ENCODE data around the gene PAX8.

Gene PAX8

DNA sequence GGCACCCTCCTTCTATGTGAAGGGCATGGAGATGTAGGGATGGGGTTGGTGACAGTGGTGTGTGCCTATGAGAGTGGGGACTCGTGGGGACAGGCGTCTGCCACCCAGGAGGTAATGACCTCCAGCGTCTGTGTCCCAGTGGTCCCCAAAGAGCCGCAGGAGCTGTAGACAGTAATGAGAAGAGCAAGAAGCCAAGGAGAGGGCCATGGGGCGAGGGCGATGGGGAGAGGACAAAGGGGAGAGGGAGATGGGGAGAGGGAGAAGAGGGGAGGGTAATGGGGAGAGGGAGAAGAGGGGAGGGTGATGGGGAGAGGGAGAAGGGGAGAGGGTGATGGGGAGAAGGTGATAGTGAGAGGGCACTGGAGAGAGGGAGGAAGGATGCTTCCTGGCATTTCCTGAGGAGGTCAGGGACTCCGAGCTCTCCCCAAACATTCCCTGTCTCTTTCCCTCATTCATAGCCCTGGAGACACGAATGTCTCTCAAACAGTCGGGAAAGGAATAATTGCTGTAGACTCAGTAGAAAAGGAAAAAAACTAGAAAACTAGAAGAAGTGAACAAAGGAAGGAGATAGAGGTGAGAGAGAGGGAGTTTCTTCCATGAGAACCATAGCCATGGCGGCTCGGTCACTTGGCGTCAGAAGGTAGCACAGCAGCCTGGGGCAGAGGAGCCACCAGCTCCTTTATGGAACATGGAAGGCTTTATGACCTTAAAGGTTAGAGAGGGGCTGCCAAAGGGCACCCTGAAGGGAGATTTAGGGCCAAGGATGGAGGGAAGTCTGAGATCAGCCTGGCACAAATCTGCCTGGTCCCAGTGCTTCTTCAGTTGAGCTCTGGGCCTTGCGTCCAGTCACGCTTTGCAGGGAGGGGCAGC, 65.4 kb downstream of the PAX8 start:
- Histone ChIP-seq H3K23ac (ENCODE audit: low read depth, low read length, poor library complexity) (peak overlapping the region; percentile 67), H3K79me1 (ENCODE audit: low read depth, low read length) (no peaks in the 10 kb centered on the region), H2BK120ac (ENCODE audit: low read depth, low read length) (no peak overlapping the region), H2BK12ac (ENCODE audit: low read length) (no peak overlapping the region), H4K8ac (ENCODE audit: low read depth, low read length) (no peak overlapping the region), H3K36me3 (replicated peaks in 1 of 2; ENCODE audit: control insufficient read depth in 2 of 2, insufficient read depth in 2 of 2, low read length in 2 of 2) (no peaks in the 10 kb centered on the region), H3K4ac (ENCODE audit: low read length) (no peak overlapping the region), H4K91ac (ENCODE audit: low read depth, low read length, poor library complexity) (peak overlapping the region; percentile 1), H3K9me3 (replicated peaks in 1 of 2; ENCODE audit: control insufficient read depth in 2 of 2, insufficient read depth in 1 of 2, low read depth in 1 of 2, low read length in 2 of 2) (no peaks in the 10 kb centered on the region), H3K4me3 (ENCODE audit: low read length in 2 of 2) (no peak overlapping the region), H2BK15ac (ENCODE audit: low read length) (peak overlapping the region; percentile 95), H2AFZ (ENCODE audit: low read length) (peak overlapping the region; percentile 46), H3K18ac (ENCODE audit: low read length) (peak overlapping the region; percentile 91), H3K4me2 (ENCODE audit: insufficient read depth, low read length, poor library complexity, severe bottlenecking) (no peak overlapping the region), H3K27me3 (ENCODE audit: control insufficient read depth in 3 of 3, insufficient read depth in 3 of 3, low read depth in 1 of 3, low read length in 3 of 3) (no peaks in the 10 kb centered on the region), H2BK5ac (ENCODE audit: low read length) (no peak overlapping the region), H2AK5ac (ENCODE audit: low read depth, low read length) (peak overlapping the region; percentile 66), H3K4me1 (ENCODE audit: control insufficient read depth in 2 of 2, insufficient read depth in 1 of 2, low read depth in 1 of 2, low read length in 2 of 2) (peaks cover 19 to 20% of the 10 kb centered on the region in 2 donors), H3K27ac (replicated peaks; ENCODE audit: low read length) (no peak overlapping the region), H3K9ac (ENCODE audit: low read depth, low read length, poor library complexity) (peak overlapping the region; percentile 63), H3K14ac (ENCODE audit: low read length) (peak overlapping the region; percentile 31)
- DNase-seq (ENCODE audit: low spot score), result no peak
- no CpG with 5 or more reads among the region's 14 CpGs for WGBS, 2 donors (ENCODE audit: extremely low coverage in 2 of 2, insufficient read length in 2 of 2, insufficient replicate concordance in 1 of 2)

DNA sequence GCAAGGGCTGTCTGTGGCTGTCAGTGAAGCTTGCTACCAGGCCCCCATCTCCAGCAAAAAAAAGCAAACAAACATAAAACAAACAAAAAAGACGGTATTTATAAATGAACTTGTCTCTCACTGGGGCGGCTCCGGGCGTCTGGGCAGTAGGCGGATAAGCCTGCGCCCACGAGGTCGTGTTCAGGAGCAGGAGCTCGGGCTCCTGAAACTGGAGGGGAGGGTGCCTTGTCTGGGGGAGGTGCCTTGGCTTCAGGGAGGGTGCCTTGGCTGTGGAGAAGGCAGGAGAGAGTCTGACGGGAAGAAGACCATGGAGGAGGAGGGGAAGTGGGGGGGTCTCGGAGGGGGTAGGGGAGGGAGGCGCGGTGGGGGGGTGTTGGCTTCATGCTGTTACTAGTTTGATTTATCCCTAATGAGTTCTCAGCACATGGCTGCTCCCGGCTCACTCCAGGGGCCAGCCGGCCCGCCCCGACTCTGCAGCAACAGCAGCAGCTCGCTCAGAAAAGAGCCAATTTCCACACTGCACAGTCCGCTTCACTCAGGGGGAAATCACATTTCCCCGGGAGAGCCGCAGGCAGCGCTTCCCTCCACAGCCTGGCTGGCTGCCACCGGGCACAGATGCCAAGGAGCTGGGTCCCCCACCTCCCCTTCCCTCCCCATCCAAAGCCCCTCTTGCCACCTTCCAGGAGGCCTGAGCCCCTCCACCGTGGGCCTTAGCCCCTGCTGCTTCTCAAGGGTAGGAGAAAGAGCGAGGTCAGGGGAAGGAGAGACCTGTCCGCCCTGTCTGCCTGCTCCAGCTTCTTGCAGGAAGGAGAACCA, 66.3 kb downstream of the PAX8 start:
- Histone ChIP-seq H3K4me3 (ENCODE audit: low read length in 2 of 2) (no peak overlapping the region), H2AFZ (ENCODE audit: low read length) (peak overlapping the region; percentile 46), H2BK12ac (ENCODE audit: low read length) (no peak overlapping the region), H2AK5ac (ENCODE audit: low read depth, low read length) (peak overlapping the region; percentile 66), H3K4me1 (ENCODE audit: control insufficient read depth in 2 of 2, insufficient read depth in 1 of 2, low read depth in 1 of 2, low read length in 2 of 2) (peaks cover 13 to 15% of the 10 kb centered on the region in 2 donors), H3K9me3 (replicated peaks in 1 of 2; ENCODE audit: control insufficient read depth in 2 of 2, insufficient read depth in 1 of 2, low read depth in 1 of 2, low read length in 2 of 2) (no peaks in the 10 kb centered on the region), H2BK120ac (ENCODE audit: low read depth, low read length) (peak overlapping the region; percentile 74), H2BK5ac (ENCODE audit: low read length) (no peak overlapping the region), H3K79me1 (ENCODE audit: low read depth, low read length) (no peaks in the 10 kb centered on the region), H4K8ac (ENCODE audit: low read depth, low read length) (no peak overlapping the region), H4K91ac (ENCODE audit: low read depth, low read length, poor library complexity) (peak overlapping the region; percentile 1), H3K18ac (ENCODE audit: low read length) (peak overlapping the region; percentile 91), H3K23ac (ENCODE audit: low read depth, low read length, poor library complexity) (peak overlapping the region; percentile 67), H3K27me3 (ENCODE audit: control insufficient read depth in 3 of 3, insufficient read depth in 3 of 3, low read depth in 1 of 3, low read length in 3 of 3) (no peaks in the 10 kb centered on the region), H3K4ac (ENCODE audit: low read length) (no peak overlapping the region), H2BK15ac (ENCODE audit: low read length) (peak overlapping the region; percentile 95), H3K9ac (ENCODE audit: low read depth, low read length, poor library complexity) (peak overlapping the region; percentile 63), H3K36me3 (replicated peaks in 1 of 2; ENCODE audit: control insufficient read depth in 2 of 2, insufficient read depth in 2 of 2, low read length in 2 of 2) (no peaks in the 10 kb centered on the region), H3K4me2 (ENCODE audit: insufficient read depth, low read length, poor library complexity, severe bottlenecking) (no peak overlapping the region), H3K27ac (replicated peaks; ENCODE audit: low read length) (no peak overlapping the region), H3K14ac (ENCODE audit: low read length) (peak overlapping the region; percentile 31)
- DNase-seq (ENCODE audit: low spot score), result no peak
- no CpG with 5 or more reads among the region's 26 CpGs for WGBS, 2 donors (ENCODE audit: extremely low coverage in 2 of 2, insufficient read length in 2 of 2, insufficient replicate concordance in 1 of 2)

DNA sequence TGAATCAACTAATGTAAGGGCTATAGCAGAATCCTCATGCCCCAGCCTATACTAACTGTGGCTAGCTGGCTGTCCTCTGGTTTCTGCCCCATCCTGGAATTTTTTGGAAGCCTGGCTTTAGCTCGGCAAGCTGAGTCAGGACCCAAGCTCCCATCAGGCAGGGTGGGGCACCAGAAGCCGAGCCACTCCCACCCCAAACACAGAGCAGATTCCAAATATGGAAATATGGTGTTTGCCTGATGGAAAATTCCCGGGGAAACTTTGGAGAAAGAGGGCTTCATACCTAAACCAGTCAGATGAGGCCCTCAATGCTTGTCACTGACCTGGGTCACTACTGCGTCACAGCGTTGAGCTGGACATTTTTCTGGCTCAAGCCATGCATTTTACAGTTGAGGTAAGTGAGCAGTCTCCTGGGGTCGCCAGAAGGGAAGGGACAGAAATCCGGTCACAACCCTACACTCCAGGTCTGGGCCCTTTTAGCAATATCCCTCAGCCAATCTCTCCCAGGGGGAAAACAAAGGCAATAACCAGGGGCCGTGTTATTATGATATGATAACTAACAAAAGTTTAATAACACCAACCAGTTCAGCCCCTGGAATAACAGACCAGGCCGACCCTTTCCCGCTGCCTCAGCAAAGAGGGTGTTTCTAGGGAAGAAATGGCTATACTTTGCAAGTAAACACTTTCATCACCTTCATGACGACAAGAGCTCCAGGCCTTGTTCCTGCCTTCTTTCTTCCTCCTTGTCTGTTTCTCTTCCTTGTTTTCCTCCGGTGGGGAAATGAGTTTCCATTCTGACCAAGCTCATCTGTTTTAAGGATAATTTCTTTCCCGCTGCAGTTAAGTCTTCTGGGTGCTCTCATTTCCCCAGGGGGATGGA, 67.3 kb downstream of the PAX8 start:
- Histone ChIP-seq H2BK12ac (ENCODE audit: low read length) (no peak overlapping the region), H3K27ac (replicated peaks; ENCODE audit: low read length) (no peak overlapping the region), H3K4me3 (ENCODE audit: low read length in 2 of 2) (no peak overlapping the region), H3K27me3 (ENCODE audit: control insufficient read depth in 3 of 3, insufficient read depth in 3 of 3, low read depth in 1 of 3, low read length in 3 of 3) (no peaks in the 10 kb centered on the region), H3K79me1 (ENCODE audit: low read depth, low read length) (no peaks in the 10 kb centered on the region), H3K9ac (ENCODE audit: low read depth, low read length, poor library complexity) (no peak overlapping the region), H4K91ac (ENCODE audit: low read depth, low read length, poor library complexity) (no peak overlapping the region), H3K23ac (ENCODE audit: low read depth, low read length, poor library complexity) (no peak overlapping the region), H2BK5ac (ENCODE audit: low read length) (no peak overlapping the region), H3K18ac (ENCODE audit: low read length) (no peak overlapping the region), H2AFZ (ENCODE audit: low read length) (peak overlapping the region; percentile 43), H2BK15ac (ENCODE audit: low read length) (no peak overlapping the region), H4K8ac (ENCODE audit: low read depth, low read length) (no peak overlapping the region), H3K4me1 (ENCODE audit: control insufficient read depth in 2 of 2, insufficient read depth in 1 of 2, low read depth in 1 of 2, low read length in 2 of 2) (peaks cover 6 to 14% of the 10 kb centered on the region in 2 donors), H2BK120ac (ENCODE audit: low read depth, low read length) (no peak overlapping the region), H2AK5ac (ENCODE audit: low read depth, low read length) (no peak overlapping the region), H3K14ac (ENCODE audit: low read length) (no peak overlapping the region), H3K36me3 (replicated peaks in 1 of 2; ENCODE audit: control insufficient read depth in 2 of 2, insufficient read depth in 2 of 2, low read length in 2 of 2) (no peaks in the 10 kb centered on the region), H3K9me3 (replicated peaks in 1 of 2; ENCODE audit: control insufficient read depth in 2 of 2, insufficient read depth in 1 of 2, low read depth in 1 of 2, low read length in 2 of 2) (no peaks in the 10 kb centered on the region), H3K4me2 (ENCODE audit: insufficient read depth, low read length, poor library complexity, severe bottlenecking) (no peak overlapping the region), H3K4ac (ENCODE audit: low read length) (no peak overlapping the region)
- WGBS, 2 donors (ENCODE audit: extremely low coverage in 2 of 2, insufficient read length in 2 of 2, insufficient replicate concordance in 1 of 2), result no CpG with 5 or more reads among the region's 13 CpGs
- DNase-seq (ENCODE audit: low spot score), result no peak
